Measurements from ENCODE around the gene PRADC1. TPM values are rescaled to one million over a fixed set of nuclear protein-coding genes. Genes with fewer than 3 reads are reported as not detected.

The PRADC1 gene
- total and polyA plus RNA-seq, 4 donors: 12.1 to 41.4 (median 30.6) TPM

DNA sequence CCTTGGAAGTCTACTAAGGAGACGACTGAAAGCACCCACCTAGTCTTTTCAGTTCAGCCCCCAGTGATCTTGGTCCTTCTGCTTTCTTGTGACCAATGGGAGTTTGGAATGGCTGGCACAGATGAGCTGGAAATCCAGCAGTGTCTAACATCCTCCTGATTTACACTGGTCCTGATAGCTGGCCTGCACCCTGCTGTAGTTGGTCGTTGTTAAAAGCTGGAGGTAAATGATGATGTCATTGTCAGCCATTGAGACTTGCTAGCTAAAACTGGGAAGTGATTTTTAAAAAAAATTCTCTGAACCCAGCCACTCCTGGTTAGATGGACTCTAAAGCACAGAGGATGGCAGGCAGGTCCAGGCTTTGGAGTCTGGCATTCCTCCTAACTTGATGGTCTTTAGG is 20.4 kb upstream of the PRADC1 start:
- Histone ChIP-seq H3K9ac (ENCODE audit: low read depth in 1 of 2, low read length in 2 of 2) (no peak overlapping the region), H3K27me3 (ENCODE audit: control insufficient read depth in 4 of 4, insufficient read depth in 4 of 4, low read length in 3 of 4) (no peaks in the 10 kb centered on the region), H3K4me1 (ENCODE audit: control insufficient read depth in 4 of 4, insufficient read depth in 4 of 4, low read length in 3 of 4) (no peaks in the 10 kb centered on the region), H3K36me3 (ENCODE audit: control insufficient read depth in 4 of 4, insufficient read depth in 3 of 4, low read depth in 1 of 4, low read length in 3 of 4) (peaks cover 9 to 58% (median 39%) of the 10 kb centered on the region in 4 donors), H3K27ac (ENCODE audit: low read depth in 1 of 2, low read length in 2 of 2) (no peak overlapping the region), H3K9me3 (ENCODE audit: control insufficient read depth in 4 of 4, low read length in 3 of 4) (no peaks in the 10 kb centered on the region), H3K4me3 (ENCODE audit: low read depth in 1 of 3, low read length in 3 of 3) (no peak overlapping the region)
- 83% methylated on average over 2 of the region's 2 CpGs for WGBS
- TF ChIP-seq FOXA2 (IDR thresholded peaks at IDR 0.05) (no peak), RAD21 (IDR thresholded peaks at IDR 0.05) (no peak), TAF1 (conservative IDR thresholded peaks at IDR 0.05) (no peak), YY1 (IDR thresholded peaks at IDR 0.05) (no peak), EGR1 (IDR thresholded peaks at IDR 0.05; ENCODE audit: low read depth in 2 of 2) (no peak), HNF4A (conservative IDR thresholded peaks at IDR 0.05) (no peak), RXRA (IDR thresholded peaks at IDR 0.05) (no peak), HNF4G (IDR thresholded peaks at IDR 0.05) (no peak), NR2F2 (IDR thresholded peaks at IDR 0.05) (no peak), GABPA (IDR thresholded peaks at IDR 0.05 in 1 of 2, conservative IDR thresholded peaks at IDR 0.05 in 1 of 2) (no peak), SP1 (IDR thresholded peaks at IDR 0.05) (no peak), MAX (IDR thresholded peaks at IDR 0.05) (no peak), JUND (IDR thresholded peaks at IDR 0.05) (no peak), REST (IDR thresholded peaks at IDR 0.05) (no peak), FOXA1 (IDR thresholded peaks at IDR 0.05) (no peak)
- TF ChIP-seq, protein P1, sequence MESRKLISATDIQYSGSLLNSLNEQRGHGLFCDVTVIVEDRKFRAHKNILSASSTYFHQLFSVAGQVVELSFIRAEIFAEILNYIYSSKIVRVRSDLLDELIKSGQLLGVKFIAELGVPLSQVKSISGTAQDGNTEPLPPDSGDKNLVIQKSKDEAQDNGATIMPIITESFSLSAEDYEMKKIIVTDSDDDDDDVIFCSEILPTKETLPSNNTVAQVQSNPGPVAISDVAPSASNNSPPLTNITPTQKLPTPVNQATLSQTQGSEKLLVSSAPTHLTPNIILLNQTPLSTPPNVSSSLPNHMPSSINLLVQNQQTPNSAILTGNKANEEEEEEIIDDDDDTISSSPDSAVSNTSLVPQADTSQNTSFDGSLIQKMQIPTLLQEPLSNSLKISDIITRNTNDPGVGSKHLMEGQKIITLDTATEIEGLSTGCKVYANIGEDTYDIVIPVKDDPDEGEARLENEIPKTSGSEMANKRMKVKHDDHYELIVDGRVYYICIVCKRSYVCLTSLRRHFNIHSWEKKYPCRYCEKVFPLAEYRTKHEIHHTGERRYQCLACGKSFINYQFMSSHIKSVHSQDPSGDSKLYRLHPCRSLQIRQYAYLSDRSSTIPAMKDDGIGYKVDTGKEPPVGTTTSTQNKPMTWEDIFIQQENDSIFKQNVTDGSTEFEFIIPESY (IDR thresholded peaks at IDR 0.05): no peak
- TF ChIP-seq, protein P2, sequence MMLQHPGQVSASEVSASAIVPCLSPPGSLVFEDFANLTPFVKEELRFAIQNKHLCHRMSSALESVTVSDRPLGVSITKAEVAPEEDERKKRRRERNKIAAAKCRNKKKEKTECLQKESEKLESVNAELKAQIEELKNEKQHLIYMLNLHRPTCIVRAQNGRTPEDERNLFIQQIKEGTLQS (IDR thresholded peaks at IDR 0.05): no peak
- TF ChIP-seq, protein P3, sequence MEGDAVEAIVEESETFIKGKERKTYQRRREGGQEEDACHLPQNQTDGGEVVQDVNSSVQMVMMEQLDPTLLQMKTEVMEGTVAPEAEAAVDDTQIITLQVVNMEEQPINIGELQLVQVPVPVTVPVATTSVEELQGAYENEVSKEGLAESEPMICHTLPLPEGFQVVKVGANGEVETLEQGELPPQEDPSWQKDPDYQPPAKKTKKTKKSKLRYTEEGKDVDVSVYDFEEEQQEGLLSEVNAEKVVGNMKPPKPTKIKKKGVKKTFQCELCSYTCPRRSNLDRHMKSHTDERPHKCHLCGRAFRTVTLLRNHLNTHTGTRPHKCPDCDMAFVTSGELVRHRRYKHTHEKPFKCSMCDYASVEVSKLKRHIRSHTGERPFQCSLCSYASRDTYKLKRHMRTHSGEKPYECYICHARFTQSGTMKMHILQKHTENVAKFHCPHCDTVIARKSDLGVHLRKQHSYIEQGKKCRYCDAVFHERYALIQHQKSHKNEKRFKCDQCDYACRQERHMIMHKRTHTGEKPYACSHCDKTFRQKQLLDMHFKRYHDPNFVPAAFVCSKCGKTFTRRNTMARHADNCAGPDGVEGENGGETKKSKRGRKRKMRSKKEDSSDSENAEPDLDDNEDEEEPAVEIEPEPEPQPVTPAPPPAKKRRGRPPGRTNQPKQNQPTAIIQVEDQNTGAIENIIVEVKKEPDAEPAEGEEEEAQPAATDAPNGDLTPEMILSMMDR (IDR thresholded peaks at IDR 0.05; ENCODE audit: low read depth, low read length, missing input control): no peak
- no peak for DNase-seq (ENCODE audit: low spot score)

All from liver (tissue), 9 donors.